Transverse colon (tissue), 4 donors: ENCODE results near the gene COX8A. TPM values are rescaled to one million over a fixed set of nuclear protein-coding genes. Genes with fewer than 3 reads are reported as not detected.

Source experiments
- DNase-seq: peaks from one replicate; pipeline ENCODE4 v3.0.0-alpha.2; 2019
- H3K27ac ChIP-seq, 4 donors: fragments of 200-600 bp; sonication (generic); 2 replicates each; pipeline ENCODE4 v1.5.1; 2016 to 2018; ENCODE audit warnings: inconsistent platforms in 4 of 4
- H3K27me3 ChIP-seq: fragments of 200-600 bp; sonication (generic); 2 replicates; pipeline ENCODE4 v1.5.1; 2017; ENCODE audit warnings: inconsistent platforms
- H3K36me3 ChIP-seq, 4 donors: fragments of 200-600 bp; sonication (generic); 2 replicates each; pipeline ENCODE4 v1.5.1; 2017 to 2019; ENCODE audit warnings: inconsistent platforms in 4 of 4
- H3K4me1 ChIP-seq, 4 donors: fragments of 200-600 bp; sonication (generic); 2 replicates each; pipeline ENCODE4 v1.5.1; 2017 to 2020; ENCODE audit warnings: inconsistent platforms in 4 of 4
- H3K4me3 ChIP-seq, 4 donors: fragments of 200-600 bp; sonication (generic); 1 replicate in 1 of 4; 2 replicates in 3 of 4; pipeline versions ENCODE4 v1.5.1 to v1.6.1; 2017 to 2019; ENCODE audit warnings: inconsistent platforms in 4 of 4
- H3K9me3 ChIP-seq, 2 donors: fragments of 200-600 bp; sonication (generic); 2 replicates each; pipeline ENCODE4 v1.5.1; 2017 to 2019; ENCODE audit warnings: inconsistent platforms in 2 of 2
- CTCF ChIP-seq, 5 experiments: fragments of 200-600 bp in 3 of 5; fragments of 450-650 bp in 2 of 5; sonication (generic) in 3 of 5; IDR thresholded peaks; 1 replicate in 2 of 5; 2 replicates in 3 of 5; pipeline ENCODE4 v1.5.1; 2016 to 2017; ENCODE audit warnings: antibody characterized with exemption in 5 of 5, inconsistent platforms in 3 of 5, mild to moderate bottlenecking in 2 of 5, moderate library complexity in 1 of 5
- EP300 ChIP-seq: sonication (generic); formaldehyde crosslinking; IDR thresholded peaks from one replicate; pipeline ENCODE4 v1.6.1; 2017; ENCODE audit warnings: antibody characterized with exemption, low read depth
- POLR2A ChIP-seq: fragments of 450-650 bp; IDR thresholded peaks from one replicate; pipeline ENCODE4 v1.6.1; 2016; ENCODE audit warnings: antibody characterized with exemption, mild to moderate bottlenecking, moderate library complexity
- POLR2AphosphoS5 ChIP-seq, 3 donors: sonication (generic); formaldehyde crosslinking; IDR thresholded peaks; one replicate each; pipeline ENCODE4 v1.6.1; 2016; ENCODE audit warnings: antibody characterized with exemption in 3 of 3
- WGBS, 2 donors: methylation state at CpG; one replicate each; pipeline ENCODE4 v1.1.5; 2018; ENCODE audit warnings: low coverage in 1 of 2; 5-methylcytosine and 5-hydroxymethylcytosine counted together
- in situ Hi-C, 4 donors: fragments of 200-750 bp; cut with MboI; loops; one replicate each; pipeline versions ENCODE4 v1.15.0 to v1.15.1; 2017; ENCODE audit warnings: low sequenced_read_pairs in 3 of 4, low pct_ligation_motif_present in 1 of 4, low pct_unique_long_range_greater_than_20kb in 1 of 4
- intact Hi-C: fragments of 100-400 bp; cut with DNase I; formaldehyde crosslinking; loops from one replicate; pipeline ENCODE4 v1.15.1; 2023; ENCODE audit warnings: low total_unique reads
- total RNA-seq, 4 donors: library from RNA; depleted of rRNA; stranded (reverse); fragments of >200 nt; gene quantifications; one replicate each; pipeline ENCODE4 v1.1.0, GENCODE V29; 2016

Gene COX8A
- total RNA-seq, 4 donors from 2014 or later, result 471 to 1,475 (median 1,057) TPM

GRCh38 chr11:64015510-64015909 is 41.1 kb downstream of the COX8A start:
- no peak for DNase-seq
- peaks cover 0 to 7% (median 3%) of the 10 kb centered on the region in 4 donors for H3K4me1 ChIP-seq
- H3K4me3 ChIP-seq, result no peak overlapping the region
- in situ Hi-C loops, result no loop called here
- intact Hi-C loops, result no loop called here
- H3K27ac ChIP-seq, result no peak overlapping the region
- no peaks in the 10 kb centered on the region for H3K9me3 ChIP-seq
- no peak for TF ChIP-seq POLR2A
- no peak for TF ChIP-seq POLR2AphosphoS5 (IDR thresholded peaks at IDR 0.05)
- TF ChIP-seq EP300, result no peak
- no peak for TF ChIP-seq CTCF (IDR thresholded peaks at IDR 0.05)
- no peaks in the 10 kb centered on the region for H3K36me3 ChIP-seq
- WGBS, 2 donors, result 79 to 93% methylated on average over 7 to 20 of the region's 20 CpGs
- no peaks in the 10 kb centered on the region for H3K27me3 ChIP-seq

- in situ Hi-C loops, result no loop called here
- intact Hi-C loops, result no loop called here
- Histone ChIP-seq H3K27ac (no peak overlapping the region), H3K4me1 (peaks cover 0 to 7% (median 3%) of the 10 kb centered on the region in 4 donors), H3K36me3 (no peaks in the 10 kb centered on the region), H3K9me3 (no peaks in the 10 kb centered on the region), H3K27me3 (no peaks in the 10 kb centered on the region), H3K4me3 (no peak overlapping the region)
- no peak for DNase-seq
- 87 to 93% methylated on average over 6 to 29 of the region's 35 CpGs for WGBS, 2 donors
- no peak for TF ChIP-seq POLR2A
- no peak for TF ChIP-seq POLR2AphosphoS5 (IDR thresholded peaks at IDR 0.05)
- no peak for TF ChIP-seq CTCF (IDR thresholded peaks at IDR 0.05)
- no peak for TF ChIP-seq EP300
Measured at GRCh38 chr11:64015935-64016845, 41.8 kb downstream of the COX8A start.

DNA sequence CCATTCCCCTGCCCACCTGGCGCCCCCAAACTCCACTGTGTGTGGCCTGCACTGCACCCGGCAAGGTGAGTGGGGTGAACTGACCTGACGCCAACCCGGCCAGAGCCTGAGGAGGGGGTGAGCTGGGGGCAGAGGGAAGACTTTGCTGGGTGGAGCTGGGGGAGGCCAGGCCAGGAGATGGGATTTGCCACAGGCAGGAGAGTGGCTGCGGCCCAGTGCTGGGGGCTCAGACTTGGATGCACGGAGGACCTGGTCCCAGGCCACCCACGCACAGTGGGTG is 43.5 kb downstream of the COX8A start:
- no peak for TF ChIP-seq POLR2AphosphoS5 (IDR thresholded peaks at IDR 0.05)
- no peak for DNase-seq
- WGBS, 2 donors, result 93% methylated on average over 7 of the region's 7 CpGs; no CpG with 5 or more reads in 1 of the 2 donors
- Histone ChIP-seq H3K36me3 (no peaks in the 10 kb centered on the region), H3K27ac (no peak overlapping the region), H3K4me1 (peaks cover 0 to 7% (median 3%) of the 10 kb centered on the region in 4 donors), H3K27me3 (no peaks in the 10 kb centered on the region), H3K9me3 (no peaks in the 10 kb centered on the region), H3K4me3 (no peak overlapping the region)
- in situ Hi-C loops, result no loop called here
- intact Hi-C loops, result no loop called here

- intact Hi-C loops (no loop called here), in situ Hi-C loops (no loop called here)
- no peak for TF ChIP-seq POLR2AphosphoS5 (IDR thresholded peaks at IDR 0.05)
- no peak for TF ChIP-seq EP300
- no peak for TF ChIP-seq POLR2A
- no peak for TF ChIP-seq CTCF (IDR thresholded peaks at IDR 0.05)
- Histone ChIP-seq H3K36me3 (no peaks in the 10 kb centered on the region), H3K27ac (no peak overlapping the region), H3K4me3 (no peak overlapping the region), H3K27me3 (no peaks in the 10 kb centered on the region), H3K4me1 (peaks cover 0 to 7% (median 3%) of the 10 kb centered on the region in 4 donors), H3K9me3 (no peaks in the 10 kb centered on the region)
- no peak for DNase-seq
- 46% methylated on average over 8 of the region's 8 CpGs; no CpG with 5 or more reads in 1 of the 2 donors for WGBS, 2 donors
Measured at GRCh38 chr11:64018310-64018709, 43.9 kb downstream of the COX8A start.
